Activated CD4-positive, alpha-beta T cell treated with anti-CD3 and anti-CD28 coated beads for 1 hour (primary cell): Measurements from ENCODE around the gene BORCS6.

Source experiments
- DNase-seq: peaks from one replicate; pipeline ENCODE4 v3.0.0-alpha.2; 2020

BORCS6 gene

DNA sequence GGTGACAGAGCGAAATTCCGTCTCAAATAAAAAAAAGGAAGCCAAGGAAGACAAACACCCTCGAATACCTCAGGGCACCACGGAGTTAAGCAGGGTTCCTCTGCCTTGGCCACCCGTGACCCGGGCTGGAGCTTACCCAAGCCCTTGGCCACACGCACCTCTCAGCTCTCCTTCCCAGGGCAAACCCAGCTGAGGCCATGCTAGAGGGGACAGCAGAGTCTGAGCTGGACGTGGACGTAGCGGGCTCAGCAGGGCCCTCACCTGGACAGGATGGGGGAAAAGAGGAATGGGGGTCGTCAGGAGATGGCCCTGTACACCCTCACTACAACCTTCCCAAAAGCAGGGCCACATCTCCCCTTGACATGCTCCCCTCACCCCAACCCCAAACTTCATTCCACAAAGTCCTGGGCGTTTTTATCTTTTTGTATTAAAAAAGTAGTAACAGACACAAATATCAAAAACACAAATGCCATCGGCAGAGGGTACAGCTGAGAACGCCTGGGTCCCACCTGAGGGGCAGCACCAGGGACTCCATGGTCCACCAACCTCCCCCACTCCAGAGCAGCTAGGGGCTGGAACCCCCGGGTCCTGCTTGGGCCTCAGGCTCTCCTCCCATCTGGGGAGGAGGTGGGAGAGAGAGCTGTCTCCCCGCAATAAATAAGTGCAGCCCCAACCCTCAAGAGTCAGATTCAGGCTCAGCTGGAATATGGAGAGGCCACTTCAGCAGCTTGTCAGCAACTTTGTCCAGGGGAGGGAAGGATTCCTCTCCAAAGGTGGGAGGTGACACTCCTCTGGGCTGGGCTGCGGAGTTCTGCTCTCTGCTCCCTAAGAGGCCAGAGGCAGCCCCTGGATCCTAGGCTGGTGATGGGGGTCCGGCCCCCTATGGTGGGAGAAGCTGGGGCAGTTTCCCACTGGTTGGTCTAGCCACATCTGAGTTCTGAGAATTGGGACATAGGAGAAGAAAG lies 49.6 kb downstream of the BORCS6 start:
- no peak for DNase-seq

DNA sequence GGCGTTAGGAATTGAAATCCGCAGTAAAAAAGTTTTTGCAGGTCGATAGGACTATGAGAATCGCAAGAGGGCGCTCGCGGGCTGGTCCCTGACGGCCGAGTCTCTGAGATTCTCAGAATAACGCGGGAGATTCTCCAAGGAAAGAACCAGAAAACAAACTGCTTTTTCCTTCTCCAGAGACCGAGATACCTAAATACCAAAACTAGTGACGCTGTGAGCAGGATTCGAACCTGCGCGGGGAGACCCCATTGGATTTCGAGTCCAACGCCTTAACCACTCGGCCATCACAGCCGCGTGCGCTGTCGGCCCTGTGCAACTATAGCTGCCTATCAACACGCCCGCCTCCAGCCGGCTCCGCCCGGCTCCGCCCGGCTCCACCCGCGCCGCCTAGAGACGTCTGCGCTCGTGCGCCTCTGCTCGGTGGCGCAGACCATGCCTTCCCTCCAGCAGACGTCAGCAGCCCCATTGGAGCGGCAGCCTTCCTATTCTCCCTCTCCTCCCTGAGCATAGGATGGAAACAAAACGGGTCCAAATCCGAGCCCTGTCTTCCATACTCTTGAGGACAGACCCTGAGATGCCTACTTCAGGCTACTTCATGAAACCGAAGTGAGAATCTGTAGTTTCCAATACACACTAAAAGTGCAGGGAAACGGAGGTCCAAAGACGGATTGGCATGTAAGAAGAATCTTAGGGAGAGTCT lies 51.2 kb downstream of the BORCS6 start:
- DNase-seq = peak; percentile 94

- DNase-seq = no peak
These were observed 51.7 kb downstream of the BORCS6 start for GRCh38 chr17:8138374-8138671.
